ENCODE data around the gene RNASEH2B. TPM values are rescaled to one million over a fixed set of nuclear protein-coding genes. Genes with fewer than 3 reads are reported as not detected.

Gene RNASEH2B
- total RNA-seq, 1 donor from 2014 or later = 46.5 TPM

DNA sequence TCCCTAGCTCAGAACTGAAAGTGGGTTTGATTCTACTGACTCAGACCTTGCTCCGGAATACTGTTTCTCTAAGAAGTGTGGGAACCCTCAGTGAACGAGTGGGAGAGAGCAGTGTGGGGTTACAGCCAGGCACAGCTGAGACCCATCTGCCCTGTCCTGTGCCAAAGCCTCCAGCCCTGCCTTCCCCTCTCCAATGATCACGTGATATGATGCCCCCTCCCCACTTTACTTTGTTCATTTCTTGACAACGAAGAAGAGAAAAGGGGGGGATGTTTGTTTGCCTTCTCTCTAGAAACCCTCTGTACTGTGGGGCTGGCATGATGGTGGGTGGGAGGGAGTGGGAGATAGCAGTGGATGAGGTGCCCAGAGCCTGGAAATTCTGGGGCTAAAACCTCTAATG is 96.0 kb downstream of the RNASEH2B start:
- Histone ChIP-seq H3K4me1 (peaks cover 5% of the 10 kb centered on the region), H3K4me3 (no peak overlapping the region), H3K9me3 (no peaks in the 10 kb centered on the region), H3K27ac (peak overlapping the region; percentile 17), H3K36me3 (no peaks in the 10 kb centered on the region), H3K27me3 (no peaks in the 10 kb centered on the region)
- TF ChIP-seq CTCF (IDR thresholded peaks at IDR 0.05) = no peak
- ATAC-seq (no peak), DNase-seq (no peak)
- intact Hi-C loops (cut with DNase I) = no loop called here

Other genes with a start within 250 kb of the RNASEH2B start
- 1.6 TPM for gene DLEU7, start 66.1 kb upstream of the RNASEH2B start, total RNA-seq
- gene C13orf42, start 201.5 kb downstream of the RNASEH2B start, total RNA-seq = not detected

Measured in upper lobe of right lung (tissue), 1 donor.